ENCODE measurements around the gene GALNT13. TPM values are rescaled to one million over a fixed set of nuclear protein-coding genes. Genes with fewer than 3 reads are reported as not detected.

The GALNT13 gene
- total and polyA plus RNA-seq, 2 of the 13 experiments (the other 11 are each of a cell fraction or from before 2014, with no cell fraction given): 1.3 to 5.0 TPM

GRCh38 chr2:154267983-154268382, 396.3 kb downstream of the GALNT13 start:
- FAIRE-seq (no peak), DNase-seq (ENCODE audit: low spot score) (no peak), ATAC-seq (no peak)
- H2AFZ ChIP-seq (ENCODE audit: low read length): no peak overlapping the region
- in situ Hi-C loops (cut with HindIII; ENCODE audit: extremely low pct_ligation_motif_present, low pct_unique_long_range_greater_than_20kb): no loop called here
- H3K79me2 ChIP-seq (ENCODE audit: insufficient read depth, low read length): no peaks in the 10 kb centered on the region
- no peaks in the 10 kb centered on the region for H3K4me1 ChIP-seq (ENCODE audit: insufficient read depth, low read length)
- no peak overlapping the region for H3K4me3 ChIP-seq (replicated peaks in 1 of 3; ENCODE audit: insufficient read depth in 1 of 3, low read depth in 2 of 3, low read length in 3 of 3)
- intact Hi-C loops (cut with micrococcal nuclease; ENCODE audit: unreplicated experiment): no loop called here
- H3K9ac ChIP-seq (ENCODE audit: insufficient read depth, low read depth, low read length): no peak overlapping the region
- ChIA-PET CTCF (ENCODE audit: low intra/inter-chr PET ratio, low total read pairs) (no interaction called here), POLR2A (no interaction called here)
- H3K27ac ChIP-seq (ENCODE audit: extremely low read length, insufficient read depth, low read length): no peak overlapping the region
- BruUV-seq (replicated peaks): no TSS peak
- no peaks in the 10 kb centered on the region for H3K9me3 ChIP-seq (ENCODE audit: low read length)
- no peaks in the 10 kb centered on the region for H3K36me3 ChIP-seq (replicated peaks in 1 of 2; ENCODE audit: control insufficient read depth in 1 of 2, insufficient read depth in 2 of 2, low read length in 2 of 2)
- no peak overlapping the region for H3K4me2 ChIP-seq (ENCODE audit: low read depth, low read length)
- TF ChIP-seq KAT2B (IDR thresholded peaks at IDR 0.05; ENCODE audit: borderline replicate concordance, low read depth, low read length): no peak
- no peak for TF ChIP-seq ARID2 (CRISPR knock-in tag; IDR thresholded peaks at IDR 0.05; ENCODE audit: borderline replicate concordance)
- no peak for TF ChIP-seq NCOA1 (CRISPR knock-in tag; IDR thresholded peaks at IDR 0.05)
- no peak for TF ChIP-seq ATRX (CRISPR knock-in tag; IDR thresholded peaks at IDR 0.05; ENCODE audit: borderline replicate concordance)
- no peak for TF ChIP-seq ZNF543 (CRISPR knock-in tag; IDR thresholded peaks at IDR 0.05)
- TF ChIP-seq ONECUT2 (CRISPR knock-in tag; IDR thresholded peaks at IDR 0.05): no peak
- TF ChIP-seq HMGXB4 (CRISPR knock-in tag; IDR thresholded peaks at IDR 0.05; ENCODE audit: borderline replicate concordance in 1 of 2, low read depth in 1 of 2): no peak
- TF ChIP-seq ZNF460 (CRISPR knock-in tag; IDR thresholded peaks at IDR 0.05; ENCODE audit: borderline replicate concordance): no peak
- TF ChIP-seq SATB2 (CRISPR knock-in tag; IDR thresholded peaks at IDR 0.05): no peak
- TF ChIP-seq ZNF343 (CRISPR knock-in tag; IDR thresholded peaks at IDR 0.05): no peak
- TF ChIP-seq GFI1 (CRISPR knock-in tag; IDR thresholded peaks at IDR 0.05; ENCODE audit: borderline replicate concordance): no peak
- no peak for TF ChIP-seq GATA4 (IDR thresholded peaks at IDR 0.05; ENCODE audit: borderline replicate concordance, low read depth)
- no peak for TF ChIP-seq BCL6 (CRISPR knock-in tag; IDR thresholded peaks at IDR 0.05)
- no peak for TF ChIP-seq HNRNPLL (IDR thresholded peaks at IDR 0.05; ENCODE audit: low read depth, low read length, poor library complexity, severe bottlenecking)
- no peak for TF ChIP-seq MIER2 (CRISPR knock-in tag; IDR thresholded peaks at IDR 0.05)
- WGBS (ENCODE audit: low lambda C conversion rate): 1% methylated on average over 2 of the region's 2 CpGs
- H4K20me1 ChIP-seq (ENCODE audit: insufficient read depth, low read length): no peaks in the 10 kb centered on the region
- no peaks in the 10 kb centered on the region for H3K27me3 ChIP-seq (ENCODE audit: control insufficient read depth in 1 of 2, insufficient read depth in 2 of 2, low read length in 2 of 2)
